OCI-LY3 (cell line): ENCODE results near the gene GAGE1.
"Not testable (repeated sequence)": the region's sequence is repeated elsewhere in the genome, so short reads cannot be mapped to it uniquely, and the experiment has no call there.

Source experiments
- H2AFZ ChIP-seq: fragments of 200-600, 300-600 bp; shearing (Covaris generic); 2 replicates; pipeline ENCODE4 v1.6.0; 2014; ENCODE audit warnings: antibody characterized with exemption, low read depth, low read length
- H3K27ac ChIP-seq: fragments of 200-600, 300-600 bp; sonication (generic); 2 replicates; pipeline ENCODE4 v1.5.1; 2014; ENCODE audit warnings: mild to moderate bottlenecking, low read length, moderate library complexity, mixed read lengths
- H3K27me3 ChIP-seq: fragments of 200-600, 300-600 bp; sonication (generic); 2 replicates; pipeline ENCODE4 v1.6.1; 2014; ENCODE audit warnings: low read depth, low read length, mixed read lengths
- H3K36me3 ChIP-seq: fragments of 200-600, 300-600 bp; sonication (generic); replicated peaks from 2 replicates; pipeline ENCODE3; 2014; ENCODE audit warnings: low read depth, low read length, mixed read lengths
- H3K4me1 ChIP-seq: fragments of 300-600, 200-600 bp; sonication (generic); 2 replicates; pipeline ENCODE4 v1.6.1; 2014; ENCODE audit warnings: low read length, mixed read lengths
- H3K4me2 ChIP-seq: fragments of 200-600, 300-600 bp; sonication (generic); 2 replicates; pipeline ENCODE4 v1.6.1; 2014; ENCODE audit warnings: low read length, mixed read lengths
- H3K4me3 ChIP-seq: fragments of 300-600, 200-600 bp; sonication (generic); 2 replicates; pipeline ENCODE4 v1.5.1; 2014; ENCODE audit warnings: antibody characterized with exemption, mild to moderate bottlenecking, low read length, moderate library complexity
- H3K79me2 ChIP-seq: fragments of 300-600, 200-600 bp; shearing (Covaris generic); 2 replicates; pipeline ENCODE4 v1.6.1; 2014; ENCODE audit warnings: mild to moderate bottlenecking, low read length, mixed read lengths
- H3K9ac ChIP-seq: fragments of 300-600, 200-600 bp; shearing (Covaris generic); 2 replicates; pipeline ENCODE4 v1.6.0; 2014; ENCODE audit warnings: mild to moderate bottlenecking, low read length, moderate library complexity
- H3K9me3 ChIP-seq: fragments of 200-600, 300-600 bp; shearing (Covaris generic); 2 replicates; pipeline ENCODE4 v1.6.1; 2014; ENCODE audit warnings: low read length, mixed read lengths; ENCODE audit not compliant: insufficient read depth
- H4K20me1 ChIP-seq: fragments of 200-600, 300-600 bp; sonication (generic); 2 replicates; pipeline ENCODE4 v1.6.1; 2016; ENCODE audit warnings: low read length, mixed read lengths; ENCODE audit not compliant: insufficient read depth

Gene GAGE1, protein sequence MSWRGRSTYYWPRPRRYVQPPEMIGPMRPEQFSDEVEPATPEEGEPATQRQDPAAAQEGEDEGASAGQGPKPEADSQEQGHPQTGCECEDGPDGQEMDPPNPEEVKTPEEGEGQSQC

DNA sequence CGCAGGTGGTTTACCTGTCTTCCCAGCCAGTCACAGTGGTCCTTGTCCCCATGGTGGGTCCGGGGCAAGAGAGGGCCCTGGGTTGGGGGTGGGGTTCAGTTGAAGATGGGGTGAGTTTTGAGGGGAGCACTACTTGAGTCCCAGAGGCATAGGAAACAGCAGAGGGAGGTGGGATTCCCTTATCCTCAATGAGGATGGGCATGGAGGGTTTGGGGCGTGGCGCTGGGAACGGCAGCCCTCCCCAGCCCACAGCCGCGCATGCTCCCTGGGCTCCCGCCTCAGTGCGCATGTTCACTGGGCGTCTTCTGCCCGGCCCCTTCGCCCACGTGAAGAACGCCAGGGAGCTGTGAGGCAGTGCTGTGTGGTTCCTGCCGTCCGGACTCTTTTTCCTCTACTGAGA, at the start of gene GAGE1:
GAGE1 (plus strand) TSS at position 301 of the 400 bp plus-strand sequence. CDS start 1,155 bp downstream, outside the sequence.
- H3K4me1 ChIP-seq, H3K9ac ChIP-seq, H4K20me1 ChIP-seq, H3K36me3 ChIP-seq, H2AFZ ChIP-seq, H3K4me2 ChIP-seq, H3K4me3 ChIP-seq, H3K9me3 ChIP-seq, H3K79me2 ChIP-seq, H3K27me3 ChIP-seq, H3K27ac ChIP-seq: not testable (repeated sequence)

DNA sequence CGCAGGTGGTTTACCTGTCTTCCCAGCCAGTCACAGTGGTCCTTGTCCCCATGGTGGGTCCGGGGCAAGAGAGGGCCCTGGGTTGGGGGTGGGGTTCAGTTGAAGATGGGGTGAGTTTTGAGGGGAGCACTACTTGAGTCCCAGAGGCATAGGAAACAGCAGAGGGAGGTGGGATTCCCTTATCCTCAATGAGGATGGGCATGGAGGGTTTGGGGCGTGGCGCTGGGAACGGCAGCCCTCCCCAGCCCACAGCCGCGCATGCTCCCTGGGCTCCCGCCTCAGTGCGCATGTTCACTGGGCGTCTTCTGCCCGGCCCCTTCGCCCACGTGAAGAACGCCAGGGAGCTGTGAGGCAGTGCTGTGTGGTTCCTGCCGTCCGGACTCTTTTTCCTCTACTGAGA, 47.8 kb upstream of the GAGE1 start, which contains the start of gene GAGE12E:
GAGE12E (plus strand) TSS at position 301 of the 400 bp plus-strand sequence. CDS start 1,155 bp downstream, outside the sequence.
- not testable (repeated sequence) for H3K36me3 ChIP-seq, H3K27ac ChIP-seq, H2AFZ ChIP-seq, H3K9ac ChIP-seq, H3K4me3 ChIP-seq, H3K4me2 ChIP-seq, H3K79me2 ChIP-seq, H3K27me3 ChIP-seq, H4K20me1 ChIP-seq, H3K4me1 ChIP-seq, H3K9me3 ChIP-seq

DNA sequence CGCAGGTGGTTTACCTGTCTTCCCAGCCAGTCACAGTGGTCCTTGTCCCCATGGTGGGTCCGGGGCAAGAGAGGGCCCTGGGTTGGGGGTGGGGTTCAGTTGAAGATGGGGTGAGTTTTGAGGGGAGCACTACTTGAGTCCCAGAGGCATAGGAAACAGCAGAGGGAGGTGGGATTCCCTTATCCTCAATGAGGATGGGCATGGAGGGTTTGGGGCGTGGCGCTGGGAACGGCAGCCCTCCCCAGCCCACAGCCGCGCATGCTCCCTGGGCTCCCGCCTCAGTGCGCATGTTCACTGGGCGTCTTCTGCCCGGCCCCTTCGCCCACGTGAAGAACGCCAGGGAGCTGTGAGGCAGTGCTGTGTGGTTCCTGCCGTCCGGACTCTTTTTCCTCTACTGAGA, 38.3 kb upstream of the GAGE1 start, which contains the start of gene GAGE12F:
GAGE12F (plus strand) TSS at position 301 of the 400 bp plus-strand sequence. CDS start 1,155 bp downstream, outside the sequence.
- H4K20me1 ChIP-seq, H3K27ac ChIP-seq: not testable (repeated sequence)

DNA sequence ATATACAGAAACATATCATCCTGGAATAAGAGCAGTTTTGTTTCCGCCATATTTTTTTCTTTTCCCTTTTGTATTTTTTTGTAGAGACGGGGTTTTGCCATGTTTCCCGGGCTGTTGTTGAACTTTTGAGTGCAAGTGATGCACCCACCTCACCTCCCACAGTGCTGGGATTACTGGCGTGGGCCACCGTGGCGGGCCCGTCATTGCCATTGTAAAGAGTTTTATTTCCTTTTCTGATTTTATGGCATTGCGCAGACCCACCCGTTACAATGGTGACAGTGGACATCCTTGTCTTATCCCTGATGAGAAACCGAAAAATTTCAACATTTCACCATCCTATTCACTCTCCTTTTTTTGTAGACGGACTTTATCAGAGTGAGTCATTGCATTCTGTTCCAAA, 30.1 kb upstream of the GAGE1 start:
- not testable (repeated sequence) for H3K9ac ChIP-seq, H2AFZ ChIP-seq, H3K79me2 ChIP-seq, H3K9me3 ChIP-seq, H3K4me3 ChIP-seq, H3K27me3 ChIP-seq, H3K4me1 ChIP-seq, H4K20me1 ChIP-seq, H3K27ac ChIP-seq, H3K36me3 ChIP-seq, H3K4me2 ChIP-seq

More for the DNA sequence above, 38.3 kb upstream of the GAGE1 start, which contains the start of gene GAGE12F:
- not testable (repeated sequence) for H3K4me1 ChIP-seq, H3K9ac ChIP-seq, H3K4me3 ChIP-seq, H3K9me3 ChIP-seq, H3K36me3 ChIP-seq, H3K27me3 ChIP-seq, H2AFZ ChIP-seq, H3K79me2 ChIP-seq, H3K4me2 ChIP-seq

DNA sequence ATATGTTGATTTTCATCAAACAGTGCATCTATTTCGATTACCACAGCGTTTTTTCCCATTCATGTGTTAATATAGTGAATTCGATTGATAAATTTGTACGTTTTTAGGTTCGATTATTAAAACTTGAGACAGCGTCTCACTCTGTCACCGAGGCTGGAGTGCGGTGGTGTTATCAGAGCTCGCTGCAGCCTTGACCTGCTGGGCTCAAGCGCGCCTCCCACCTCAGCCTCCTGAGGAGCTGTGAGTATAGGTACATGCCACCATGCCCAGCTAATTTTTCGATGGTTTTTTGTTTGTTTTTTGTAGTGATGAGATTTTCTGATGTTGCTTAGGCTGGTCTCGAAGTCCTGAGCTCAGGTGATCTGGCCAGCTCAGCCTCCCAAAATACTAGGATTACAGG, 29.7 kb upstream of the GAGE1 start:
- not testable (repeated sequence) for H4K20me1 ChIP-seq, H3K27me3 ChIP-seq, H3K4me2 ChIP-seq, H3K27ac ChIP-seq, H3K4me1 ChIP-seq, H3K4me3 ChIP-seq, H3K9me3 ChIP-seq, H3K79me2 ChIP-seq, H3K36me3 ChIP-seq, H3K9ac ChIP-seq, H2AFZ ChIP-seq

DNA sequence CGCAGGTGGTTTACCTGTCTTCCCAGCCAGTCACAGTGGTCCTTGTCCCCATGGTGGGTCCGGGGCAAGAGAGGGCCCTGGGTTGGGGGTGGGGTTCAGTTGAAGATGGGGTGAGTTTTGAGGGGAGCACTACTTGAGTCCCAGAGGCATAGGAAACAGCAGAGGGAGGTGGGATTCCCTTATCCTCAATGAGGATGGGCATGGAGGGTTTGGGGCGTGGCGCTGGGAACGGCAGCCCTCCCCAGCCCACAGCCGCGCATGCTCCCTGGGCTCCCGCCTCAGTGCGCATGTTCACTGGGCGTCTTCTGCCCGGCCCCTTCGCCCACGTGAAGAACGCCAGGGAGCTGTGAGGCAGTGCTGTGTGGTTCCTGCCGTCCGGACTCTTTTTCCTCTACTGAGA, 28.7 kb upstream of the GAGE1 start, which contains the start of gene GAGE12G:
GAGE12G (plus strand) TSS at position 301 of the 400 bp plus-strand sequence. CDS start 1,155 bp downstream, outside the sequence.
- not testable (repeated sequence) for H4K20me1 ChIP-seq, H3K36me3 ChIP-seq, H2AFZ ChIP-seq, H3K27me3 ChIP-seq, H3K9me3 ChIP-seq, H3K4me1 ChIP-seq, H3K79me2 ChIP-seq, H3K4me3 ChIP-seq, H3K4me2 ChIP-seq, H3K27ac ChIP-seq, H3K9ac ChIP-seq

DNA sequence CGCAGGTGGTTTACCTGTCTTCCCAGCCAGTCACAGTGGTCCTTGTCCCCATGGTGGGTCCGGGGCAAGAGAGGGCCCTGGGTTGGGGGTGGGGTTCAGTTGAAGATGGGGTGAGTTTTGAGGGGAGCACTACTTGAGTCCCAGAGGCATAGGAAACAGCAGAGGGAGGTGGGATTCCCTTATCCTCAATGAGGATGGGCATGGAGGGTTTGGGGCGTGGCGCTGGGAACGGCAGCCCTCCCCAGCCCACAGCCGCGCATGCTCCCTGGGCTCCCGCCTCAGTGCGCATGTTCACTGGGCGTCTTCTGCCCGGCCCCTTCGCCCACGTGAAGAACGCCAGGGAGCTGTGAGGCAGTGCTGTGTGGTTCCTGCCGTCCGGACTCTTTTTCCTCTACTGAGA, 19.2 kb upstream of the GAGE1 start, which contains the start of gene GAGE12H:
GAGE12H (plus strand) TSS at position 301 of the 400 bp plus-strand sequence. CDS start 1,155 bp downstream, outside the sequence.
- H3K4me1 ChIP-seq, H3K36me3 ChIP-seq, H3K27ac ChIP-seq, H3K9me3 ChIP-seq, H3K4me3 ChIP-seq, H3K4me2 ChIP-seq, H3K27me3 ChIP-seq, H4K20me1 ChIP-seq, H3K9ac ChIP-seq, H3K79me2 ChIP-seq, H2AFZ ChIP-seq: not testable (repeated sequence)

DNA sequence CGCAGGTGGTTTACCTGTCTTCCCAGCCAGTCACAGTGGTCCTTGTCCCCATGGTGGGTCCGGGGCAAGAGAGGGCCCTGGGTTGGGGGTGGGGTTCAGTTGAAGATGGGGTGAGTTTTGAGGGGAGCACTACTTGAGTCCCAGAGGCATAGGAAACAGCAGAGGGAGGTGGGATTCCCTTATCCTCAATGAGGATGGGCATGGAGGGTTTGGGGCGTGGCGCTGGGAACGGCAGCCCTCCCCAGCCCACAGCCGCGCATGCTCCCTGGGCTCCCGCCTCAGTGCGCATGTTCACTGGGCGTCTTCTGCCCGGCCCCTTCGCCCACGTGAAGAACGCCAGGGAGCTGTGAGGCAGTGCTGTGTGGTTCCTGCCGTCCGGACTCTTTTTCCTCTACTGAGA, 9.6 kb upstream of the GAGE1 start, which contains the start of gene GAGE2A:
GAGE2A (plus strand) TSS at position 301 of the 400 bp plus-strand sequence. CDS start 1,155 bp downstream, outside the sequence.
- not testable (repeated sequence) for H3K9ac ChIP-seq, H3K4me3 ChIP-seq, H3K4me2 ChIP-seq, H4K20me1 ChIP-seq, H2AFZ ChIP-seq, H3K36me3 ChIP-seq, H3K79me2 ChIP-seq, H3K9me3 ChIP-seq, H3K27ac ChIP-seq, H3K27me3 ChIP-seq, H3K4me1 ChIP-seq

DNA sequence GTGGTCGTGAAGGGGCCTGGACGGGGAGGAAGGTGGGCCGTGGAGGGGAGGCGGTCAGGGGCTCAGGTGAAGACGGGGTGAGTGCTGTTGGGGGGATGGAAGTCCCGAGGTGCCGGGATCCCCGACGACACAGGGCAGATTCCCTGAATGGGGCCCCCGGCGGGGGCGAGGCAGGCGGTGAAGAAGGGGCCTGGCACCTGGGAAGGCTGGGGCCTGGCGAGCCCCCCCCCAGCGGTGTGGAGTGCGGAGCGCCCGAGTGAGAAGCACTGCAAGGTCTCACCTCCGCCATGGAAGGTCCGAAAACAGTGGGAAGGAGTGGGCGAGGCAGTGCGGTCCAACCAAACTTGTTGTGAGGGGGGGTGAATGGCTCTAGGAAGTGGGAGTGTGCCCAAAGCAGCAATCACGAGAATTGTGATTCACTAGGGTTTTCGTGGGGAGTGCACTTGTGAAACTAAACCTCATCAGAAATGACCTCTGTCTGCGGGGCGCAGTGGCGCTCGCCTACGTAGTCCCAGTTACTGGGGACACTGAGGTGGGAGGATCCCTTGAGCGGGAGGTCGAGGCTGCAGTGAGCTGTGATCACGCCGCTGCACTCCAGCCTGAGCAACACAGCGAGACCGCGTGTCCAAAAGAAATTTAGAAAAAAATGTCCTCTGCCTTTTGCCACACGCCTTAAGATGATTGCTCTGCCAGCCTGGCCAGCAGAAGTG, 8.9 kb upstream of the GAGE1 start:
- H3K9me3 ChIP-seq, H3K9ac ChIP-seq, H3K79me2 ChIP-seq, H3K4me1 ChIP-seq, H3K27me3 ChIP-seq, H3K27ac ChIP-seq, H2AFZ ChIP-seq, H3K36me3 ChIP-seq, H3K4me2 ChIP-seq, H3K4me3 ChIP-seq, H4K20me1 ChIP-seq: not testable (repeated sequence)
